ENCODE measurements around the gene MAP6. TPM values are rescaled to one million over a fixed set of nuclear protein-coding genes. Genes with fewer than 3 reads are reported as not detected.

The MAP6 gene
- total RNA-seq, 4 donors from 2014 or later, result 0.22 to 0.33 (median 0.25) TPM; not detected in 1

- Histone ChIP-seq H3K4me3 (no peak overlapping the region), H3K9me3 (no peaks in the 10 kb centered on the region), H3K36me3 (no peaks in the 10 kb centered on the region), H3K27ac (no peak overlapping the region), H3K27me3 (peaks cover 18 to 44% (median 33%) of the 10 kb centered on the region in 3 donors), H3K4me1 (no peaks in the 10 kb centered on the region)
- no peak for ATAC-seq
- in situ Hi-C loops (cut with MboI; ENCODE audit: low sequenced_read_pairs in 4 of 4), result no loop called here
- intact Hi-C loops (cut with DNase I; ENCODE audit: low total_unique reads), result no loop called here
- DNase-seq, result no peak
- TF ChIP-seq CTCF (IDR thresholded peaks at IDR 0.05 in 4 of 5, conservative IDR thresholded peaks at IDR 0.05 in 1 of 5), result no peak
- no peak for TF ChIP-seq POLR2A (IDR thresholded peaks at IDR 0.05)
Observed at GRCh38 chr11:75673977-75674582, 5.2 kb upstream of the MAP6 start.

GRCh38 chr11:75667831-75668450 lies 897 bp downstream of the MAP6 start:
- H3K27ac ChIP-seq, result no peak overlapping the region
- H3K36me3 ChIP-seq, result no peaks in the 10 kb centered on the region
- H3K9me3 ChIP-seq, result no peaks in the 10 kb centered on the region
- H3K27me3 ChIP-seq, result peaks cover 27 to 55% (median 51%) of the 10 kb centered on the region in 3 donors
- in situ Hi-C loops (cut with MboI; ENCODE audit: low sequenced_read_pairs in 4 of 4) (no loop called here), intact Hi-C loops (cut with DNase I; ENCODE audit: low total_unique reads) (no loop called here)
- TF ChIP-seq POLR2A (IDR thresholded peaks at IDR 0.05) (no peak), CTCF (IDR thresholded peaks at IDR 0.05 in 4 of 5, conservative IDR thresholded peaks at IDR 0.05 in 1 of 5) (no peak)
- ATAC-seq, result peak; percentile 23 to 65
- H3K4me3 ChIP-seq, result peak overlapping the region; percentile 28 to 64 (median 55)
- DNase-seq, result no peak
- H3K4me1 ChIP-seq, result peaks cover 3 to 9% of the 10 kb centered on the region in 2 donors

GRCh38 chr11:75667255-75667830 lies 1.5 kb downstream of the MAP6 start:
- TF ChIP-seq POLR2A (IDR thresholded peaks at IDR 0.05) (no peak), CTCF (IDR thresholded peaks at IDR 0.05 in 4 of 5, conservative IDR thresholded peaks at IDR 0.05 in 1 of 5) (no peak)
- H3K27me3 ChIP-seq, result peaks cover 24 to 51% (median 50%) of the 10 kb centered on the region in 3 donors
- no peaks in the 10 kb centered on the region for H3K36me3 ChIP-seq
- H3K4me3 ChIP-seq, result peak overlapping the region; percentile 24 to 64 (median 55)
- ATAC-seq (peak in 1 of 2 donors; percentile 27), DNase-seq (no peak)
- intact Hi-C loops (cut with DNase I; ENCODE audit: low total_unique reads), result no loop called here
- peaks cover 3 to 9% of the 10 kb centered on the region in 2 donors for H3K4me1 ChIP-seq
- H3K27ac ChIP-seq, result no peak overlapping the region
- in situ Hi-C loops (cut with MboI; ENCODE audit: low sequenced_read_pairs in 4 of 4), result no loop called here
- no peaks in the 10 kb centered on the region for H3K9me3 ChIP-seq

- no peaks in the 10 kb centered on the region for H3K9me3 ChIP-seq
- no peak overlapping the region for H3K27ac ChIP-seq
- ATAC-seq (no peak), DNase-seq (no peak)
- no peak for TF ChIP-seq POLR2A (IDR thresholded peaks at IDR 0.05)
- TF ChIP-seq CTCF (IDR thresholded peaks at IDR 0.05 in 4 of 5, conservative IDR thresholded peaks at IDR 0.05 in 1 of 5), result no peak
- peaks cover 3 to 9% of the 10 kb centered on the region in 2 donors for H3K4me1 ChIP-seq
- no peak overlapping the region for H3K4me3 ChIP-seq
- in situ Hi-C loops (cut with MboI; ENCODE audit: low sequenced_read_pairs in 4 of 4), result no loop called here
- intact Hi-C loops (cut with DNase I; ENCODE audit: low total_unique reads), result no loop called here
- no peaks in the 10 kb centered on the region for H3K36me3 ChIP-seq
- peaks cover 21 to 45% (median 40%) of the 10 kb centered on the region in 3 donors for H3K27me3 ChIP-seq
Observed at GRCh38 chr11:75665990-75666389, 2.8 kb downstream of the MAP6 start.
